Suprapubic skin (tissue), 4 donors: ENCODE results near the gene ABCA7.

Source experiments
- POLR2A ChIP-seq, 2 donors: fragments of 450-650 bp; IDR thresholded peaks; one replicate each; pipeline ENCODE4 v1.6.1; 2017; ENCODE audit warnings: antibody characterized with exemption in 2 of 2, mild to moderate bottlenecking in 2 of 2, moderate library complexity in 2 of 2
- POLR2AphosphoS5 ChIP-seq, 3 donors: sonication (generic); formaldehyde crosslinking; IDR thresholded peaks; one replicate each; pipeline ENCODE4 v1.6.1; 2017; ENCODE audit warnings: antibody characterized with exemption in 3 of 3
- TF ChIP-seq, protein P1 (sequence below), 2 donors: fragments of 200-600 bp in 1 of 2; fragments of 450-650 bp in 1 of 2; sonication (generic) in 1 of 2; IDR thresholded peaks; one replicate each; pipeline ENCODE4 v1.5.1; 2016 to 2019; ENCODE audit warnings: antibody characterized with exemption in 2 of 2, mild to moderate bottlenecking in 1 of 2, moderate library complexity in 1 of 2

- TF ChIP-seq POLR2A (IDR thresholded peaks at IDR 0.05) (no peak), POLR2AphosphoS5 (IDR thresholded peaks at IDR 0.05) (no peak)
- TF ChIP-seq, protein P1, sequence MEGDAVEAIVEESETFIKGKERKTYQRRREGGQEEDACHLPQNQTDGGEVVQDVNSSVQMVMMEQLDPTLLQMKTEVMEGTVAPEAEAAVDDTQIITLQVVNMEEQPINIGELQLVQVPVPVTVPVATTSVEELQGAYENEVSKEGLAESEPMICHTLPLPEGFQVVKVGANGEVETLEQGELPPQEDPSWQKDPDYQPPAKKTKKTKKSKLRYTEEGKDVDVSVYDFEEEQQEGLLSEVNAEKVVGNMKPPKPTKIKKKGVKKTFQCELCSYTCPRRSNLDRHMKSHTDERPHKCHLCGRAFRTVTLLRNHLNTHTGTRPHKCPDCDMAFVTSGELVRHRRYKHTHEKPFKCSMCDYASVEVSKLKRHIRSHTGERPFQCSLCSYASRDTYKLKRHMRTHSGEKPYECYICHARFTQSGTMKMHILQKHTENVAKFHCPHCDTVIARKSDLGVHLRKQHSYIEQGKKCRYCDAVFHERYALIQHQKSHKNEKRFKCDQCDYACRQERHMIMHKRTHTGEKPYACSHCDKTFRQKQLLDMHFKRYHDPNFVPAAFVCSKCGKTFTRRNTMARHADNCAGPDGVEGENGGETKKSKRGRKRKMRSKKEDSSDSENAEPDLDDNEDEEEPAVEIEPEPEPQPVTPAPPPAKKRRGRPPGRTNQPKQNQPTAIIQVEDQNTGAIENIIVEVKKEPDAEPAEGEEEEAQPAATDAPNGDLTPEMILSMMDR (IDR thresholded peaks at IDR 0.05): no peak
These were observed 20.8 kb upstream of the ABCA7 start for GRCh38 chr19:1018932-1019615.
